ENCODE data around the gene AK3. TPM values are rescaled to one million over a fixed set of nuclear protein-coding genes. Genes with fewer than 3 reads are reported as not detected.

The AK3 gene
- total and polyA plus RNA-seq, 2 experiments from 2014 or later = 62.8 to 80.4 TPM

DNA sequence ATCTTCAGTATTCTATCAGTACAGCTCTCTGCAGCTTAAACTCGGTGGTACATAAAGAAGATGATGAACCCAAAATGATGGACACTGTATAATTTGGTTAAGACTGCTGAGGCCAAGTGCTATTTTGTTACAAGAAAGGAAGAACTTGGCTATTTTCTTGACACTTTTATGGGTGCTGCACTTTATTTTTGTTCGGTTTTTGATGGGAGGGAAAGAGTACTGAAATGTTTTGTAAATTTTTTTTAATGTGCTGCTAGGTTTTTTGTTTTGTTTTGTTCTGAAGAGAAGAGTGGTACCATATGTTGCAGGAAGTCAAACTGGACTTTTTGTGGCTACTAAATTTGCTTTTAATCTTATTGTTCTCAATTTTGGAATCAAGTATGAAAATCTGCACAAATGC lies 35.0 kb downstream of the AK3 start:
- Histone ChIP-seq H3K27me3 (replicated peaks; ENCODE audit: insufficient read depth) (no peaks in the 10 kb centered on the region), H4K20me1 (ENCODE audit: insufficient read depth) (no peaks in the 10 kb centered on the region; the same call in 1 of the 2 replicates), H3K79me2 (ENCODE audit: insufficient read depth) (no peaks in the 10 kb centered on the region), H3K9me2 (ENCODE audit: insufficient read depth) (no peaks in the 10 kb centered on the region), H3F3A (ENCODE audit: insufficient read depth) (peaks cover 15% of the 10 kb centered on the region), H2AFZ (no peak overlapping the region), H3K9me3 (ENCODE audit: low read depth) (no peaks in the 10 kb centered on the region), H3K27ac (no peak overlapping the region), H3K9ac (no peak overlapping the region), H3K36me3 (ENCODE audit: low read depth) (peaks cover 56% of the 10 kb centered on the region), H3K4me2 (ENCODE audit: unreplicated experiment) (no peak overlapping the region), H3K4me1 (ENCODE audit: insufficient read depth) (peaks cover 15% of the 10 kb centered on the region), H3K4me3 (no peak overlapping the region)
- DNase-seq = no peak
- in situ Hi-C loops (cut with MboI) = no loop called here
- 46 to 55% methylated on average over 2 of the region's 2 CpGs for WGBS, 2 experiments (ENCODE audit: low coverage in 1 of 2, low lambda C conversion rate in 2 of 2, missing lambda C conversion rate in 2 of 2)
- TF ChIP-seq EZH2phosphoT487 (IDR thresholded peaks at IDR 0.05; ENCODE audit: insufficient read depth, low read depth) (no peak), EZH2 (IDR thresholded peaks at IDR 0.05; ENCODE audit: insufficient read depth, poor library complexity, severe bottlenecking) (no peak)

DNA sequence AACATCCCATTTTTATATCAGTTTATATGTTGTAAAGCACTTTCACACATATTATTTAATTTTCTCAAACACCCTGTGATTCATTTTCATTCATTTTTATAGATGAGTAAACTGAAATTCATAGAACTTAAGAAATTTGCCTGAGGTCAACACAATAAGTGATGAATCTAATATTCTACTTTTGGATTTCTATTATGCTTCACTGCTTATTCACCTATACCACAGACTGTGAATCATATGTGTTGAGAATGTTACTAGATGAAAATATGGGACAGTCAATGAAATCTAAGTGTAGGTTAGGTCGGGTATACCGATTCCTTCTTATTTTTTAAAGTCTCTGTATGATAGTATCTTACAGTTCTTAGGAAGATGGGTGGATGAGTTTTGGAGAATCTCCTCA lies 36.9 kb downstream of the AK3 start:
- Histone ChIP-seq H4K20me1 (ENCODE audit: insufficient read depth) (no peaks in the 10 kb centered on the region; the same call in 1 of the 2 replicates), H2AFZ (no peak overlapping the region), H3K4me3 (no peak overlapping the region), H3K27ac (peak overlapping the region; percentile 26; the same call in 1 of the 2 replicates), H3K9ac (no peak overlapping the region), H3F3A (ENCODE audit: insufficient read depth) (peaks cover 21% of the 10 kb centered on the region), H3K9me2 (ENCODE audit: insufficient read depth) (no peaks in the 10 kb centered on the region), H3K4me1 (ENCODE audit: insufficient read depth) (peaks cover 15% of the 10 kb centered on the region), H3K36me3 (ENCODE audit: low read depth) (peaks cover 60% of the 10 kb centered on the region), H3K27me3 (replicated peaks; ENCODE audit: insufficient read depth) (no peaks in the 10 kb centered on the region), H3K9me3 (ENCODE audit: low read depth) (no peaks in the 10 kb centered on the region), H3K79me2 (ENCODE audit: insufficient read depth) (0 out of 2 replicates have a peak, but pooled peaks cover 6% of the 10 kb centered on the region), H3K4me2 (ENCODE audit: unreplicated experiment) (no peak overlapping the region)
- DNase-seq = peak; percentile 55
- TF ChIP-seq EZH2phosphoT487 (IDR thresholded peaks at IDR 0.05; ENCODE audit: insufficient read depth, low read depth) = no peak
- TF ChIP-seq EZH2 (IDR thresholded peaks at IDR 0.05; ENCODE audit: insufficient read depth, poor library complexity, severe bottlenecking) = no peak
- in situ Hi-C loops (cut with MboI) = no loop called here
- WGBS, 2 experiments (ENCODE audit: low coverage in 1 of 2, low lambda C conversion rate in 2 of 2, missing lambda C conversion rate in 2 of 2) = 84 to 85% methylated on average over 2 of the region's 2 CpGs

DNA sequence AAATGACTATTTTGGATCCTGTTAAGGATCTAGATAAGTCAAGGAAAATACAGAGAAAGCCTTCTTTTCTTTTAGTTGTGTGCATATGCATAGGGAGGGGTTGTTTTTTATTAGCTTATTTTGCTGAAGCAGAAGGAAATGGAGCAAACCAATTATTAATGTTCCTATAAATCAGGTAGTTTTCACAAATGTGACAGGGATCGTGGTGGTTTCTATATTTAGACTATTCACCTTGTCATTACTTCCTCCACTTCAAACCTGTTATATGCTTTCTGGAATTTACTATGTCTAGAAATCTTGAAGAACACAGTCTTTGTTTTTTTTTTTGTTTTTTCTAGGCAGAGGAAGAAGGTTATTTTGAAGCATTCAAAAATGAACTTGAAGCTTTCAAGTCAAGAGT lies 39.5 kb downstream of the AK3 start:
- no peak for DNase-seq
- H3K9me2 ChIP-seq (ENCODE audit: insufficient read depth) = no peaks in the 10 kb centered on the region
- peaks cover 24% of the 10 kb centered on the region for H3F3A ChIP-seq (ENCODE audit: insufficient read depth)
- H3K4me1 ChIP-seq (ENCODE audit: insufficient read depth) = peaks cover 15% of the 10 kb centered on the region
- H3K27me3 ChIP-seq (replicated peaks; ENCODE audit: insufficient read depth) = no peaks in the 10 kb centered on the region
- H4K20me1 ChIP-seq (ENCODE audit: insufficient read depth) = no peaks in the 10 kb centered on the region
- no peak overlapping the region for H2AFZ ChIP-seq
- H3K9ac ChIP-seq = no peak overlapping the region
- H3K4me3 ChIP-seq = no peak overlapping the region
- peaks cover 66% of the 10 kb centered on the region for H3K36me3 ChIP-seq (ENCODE audit: low read depth)
- in situ Hi-C loops (cut with MboI) = no loop called here
- WGBS, 2 experiments (ENCODE audit: low coverage in 1 of 2, low lambda C conversion rate in 2 of 2, missing lambda C conversion rate in 2 of 2) = 96 to 100% methylated on average over 1 of the region's 1 CpG
- H3K27ac ChIP-seq = no peak overlapping the region
- H3K4me2 ChIP-seq (ENCODE audit: unreplicated experiment) = no peak overlapping the region
- H3K79me2 ChIP-seq (ENCODE audit: insufficient read depth) = peaks cover 26% of the 10 kb centered on the region
- H3K9me3 ChIP-seq (ENCODE audit: low read depth) = no peaks in the 10 kb centered on the region
- TF ChIP-seq EZH2phosphoT487 (IDR thresholded peaks at IDR 0.05; ENCODE audit: insufficient read depth, low read depth) (no peak), EZH2 (IDR thresholded peaks at IDR 0.05; ENCODE audit: insufficient read depth, poor library complexity, severe bottlenecking) (no peak)

DNA sequence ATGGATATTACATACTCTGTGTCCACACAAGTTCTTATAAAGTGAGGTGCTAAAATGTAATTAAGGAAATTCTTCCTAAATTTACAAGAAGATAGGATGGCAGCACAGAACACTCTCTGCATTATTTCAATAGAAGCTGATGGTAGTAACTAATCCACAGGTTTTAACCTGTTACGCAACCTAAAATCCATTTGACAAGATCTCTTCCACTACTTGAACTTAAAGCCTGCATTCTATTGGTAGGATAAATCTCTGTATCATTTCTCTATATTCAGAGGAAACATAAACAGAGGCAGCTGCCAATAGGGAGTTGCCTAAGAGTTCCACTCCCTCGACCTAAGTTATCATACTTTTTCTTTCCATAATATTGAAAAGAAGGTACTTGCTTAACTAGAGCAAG lies 40.1 kb downstream of the AK3 start:
- Histone ChIP-seq H3F3A (ENCODE audit: insufficient read depth) (peaks cover 30% of the 10 kb centered on the region), H3K79me2 (ENCODE audit: insufficient read depth) (peaks cover 32% of the 10 kb centered on the region), H3K4me3 (no peak overlapping the region), H3K27me3 (replicated peaks; ENCODE audit: insufficient read depth) (no peaks in the 10 kb centered on the region), H3K27ac (no peak overlapping the region), H2AFZ (no peak overlapping the region), H4K20me1 (ENCODE audit: insufficient read depth) (no peaks in the 10 kb centered on the region), H3K36me3 (ENCODE audit: low read depth) (peaks cover 60% of the 10 kb centered on the region), H3K4me2 (ENCODE audit: unreplicated experiment) (no peak overlapping the region), H3K4me1 (ENCODE audit: insufficient read depth) (peaks cover 15% of the 10 kb centered on the region), H3K9me2 (ENCODE audit: insufficient read depth) (no peaks in the 10 kb centered on the region), H3K9me3 (ENCODE audit: low read depth) (no peaks in the 10 kb centered on the region), H3K9ac (no peak overlapping the region)
- in situ Hi-C loops (cut with MboI) = no loop called here
- TF ChIP-seq EZH2phosphoT487 (IDR thresholded peaks at IDR 0.05; ENCODE audit: insufficient read depth, low read depth) (no peak), EZH2 (IDR thresholded peaks at IDR 0.05; ENCODE audit: insufficient read depth, poor library complexity, severe bottlenecking) (no peak)
- WGBS, 2 experiments (ENCODE audit: low coverage in 1 of 2, low lambda C conversion rate in 2 of 2, missing lambda C conversion rate in 2 of 2) = 96 to 100% methylated on average over 2 of the region's 2 CpGs
- DNase-seq = no peak

DNA sequence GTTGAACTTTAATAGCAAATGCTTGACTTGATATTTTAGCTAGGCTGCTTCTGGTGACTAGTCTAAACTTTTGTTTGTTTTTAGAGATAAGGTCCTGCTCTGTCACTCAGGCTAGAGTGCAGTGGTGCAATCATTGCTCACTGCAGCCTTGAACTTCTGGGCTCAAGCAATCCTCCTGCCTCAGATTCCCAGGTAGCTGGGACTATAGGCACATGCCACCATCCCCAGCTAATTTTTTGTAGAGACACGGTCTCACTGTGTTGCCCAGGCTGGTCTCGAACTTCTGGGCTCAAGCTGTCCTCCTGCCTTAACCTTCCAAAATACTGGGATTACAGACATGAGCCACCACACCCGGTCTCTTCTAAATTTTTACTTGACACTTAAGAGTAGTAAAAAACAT lies 40.9 kb downstream of the AK3 start:
- DNase-seq = no peak
- TF ChIP-seq EZH2phosphoT487 (IDR thresholded peaks at IDR 0.05; ENCODE audit: insufficient read depth, low read depth) (no peak), EZH2 (IDR thresholded peaks at IDR 0.05; ENCODE audit: insufficient read depth, poor library complexity, severe bottlenecking) (no peak)
- Histone ChIP-seq H3K27me3 (replicated peaks; ENCODE audit: insufficient read depth) (no peaks in the 10 kb centered on the region), H3K36me3 (ENCODE audit: low read depth) (peaks cover 52% of the 10 kb centered on the region), H3K4me2 (ENCODE audit: unreplicated experiment) (no peak overlapping the region), H3K9me2 (ENCODE audit: insufficient read depth) (no peaks in the 10 kb centered on the region), H3K4me3 (no peak overlapping the region), H3K27ac (no peak overlapping the region), H4K20me1 (ENCODE audit: insufficient read depth) (no peaks in the 10 kb centered on the region), H3K9ac (no peak overlapping the region), H2AFZ (no peak overlapping the region), H3K9me3 (ENCODE audit: low read depth) (no peaks in the 10 kb centered on the region), H3F3A (ENCODE audit: insufficient read depth) (peaks cover 30% of the 10 kb centered on the region), H3K4me1 (ENCODE audit: insufficient read depth) (peaks cover 15% of the 10 kb centered on the region), H3K79me2 (ENCODE audit: insufficient read depth) (peaks cover 40% of the 10 kb centered on the region)
- in situ Hi-C loops (cut with MboI) = no loop called here
- 97 to 100% methylated on average over 3 of the region's 3 CpGs for WGBS, 2 experiments (ENCODE audit: low coverage in 1 of 2, low lambda C conversion rate in 2 of 2, missing lambda C conversion rate in 2 of 2)
